ENCODE measurements around the gene CRYL1. TPM values are rescaled to one million over a fixed set of nuclear protein-coding genes. Genes with fewer than 3 reads are reported as not detected.

The CRYL1 gene
- total RNA-seq, 6 donors from 2014 or later: 22.2 to 38.9 (median 28.7) TPM

DNA sequence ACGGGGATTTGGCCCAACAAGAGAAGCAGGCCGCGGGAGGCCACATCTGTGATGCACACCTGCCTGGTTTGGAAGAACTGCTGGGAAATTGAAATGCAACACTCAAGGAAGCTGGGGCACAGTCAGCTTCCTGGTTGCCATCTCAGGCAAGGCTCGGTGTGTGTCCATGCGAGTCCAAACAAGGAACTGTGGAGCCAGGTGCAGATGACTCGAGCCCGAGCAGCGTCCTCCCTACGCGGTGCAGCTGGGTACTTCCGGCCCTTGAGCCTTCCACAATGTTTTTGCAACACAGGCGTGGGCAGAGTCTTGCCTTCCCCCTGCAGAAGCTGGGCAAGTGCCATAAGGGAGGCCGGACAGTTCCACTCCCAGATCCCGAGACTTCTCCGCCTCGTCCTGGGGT lies 94.6 kb downstream of the CRYL1 start:
- Histone ChIP-seq H3K9me3 (no peaks in the 10 kb centered on the region), H3K27me3 (no peaks in the 10 kb centered on the region), H3K4me3 (no peak overlapping the region), H3K4me1 (no peaks in the 10 kb centered on the region), H3K27ac (no peak overlapping the region), H3K36me3 (peaks cover 0 to 8% (median 3%) of the 10 kb centered on the region in 4 donors)
- TF ChIP-seq POLR2A (IDR thresholded peaks at IDR 0.05): no peak
- TF ChIP-seq, protein P1, sequence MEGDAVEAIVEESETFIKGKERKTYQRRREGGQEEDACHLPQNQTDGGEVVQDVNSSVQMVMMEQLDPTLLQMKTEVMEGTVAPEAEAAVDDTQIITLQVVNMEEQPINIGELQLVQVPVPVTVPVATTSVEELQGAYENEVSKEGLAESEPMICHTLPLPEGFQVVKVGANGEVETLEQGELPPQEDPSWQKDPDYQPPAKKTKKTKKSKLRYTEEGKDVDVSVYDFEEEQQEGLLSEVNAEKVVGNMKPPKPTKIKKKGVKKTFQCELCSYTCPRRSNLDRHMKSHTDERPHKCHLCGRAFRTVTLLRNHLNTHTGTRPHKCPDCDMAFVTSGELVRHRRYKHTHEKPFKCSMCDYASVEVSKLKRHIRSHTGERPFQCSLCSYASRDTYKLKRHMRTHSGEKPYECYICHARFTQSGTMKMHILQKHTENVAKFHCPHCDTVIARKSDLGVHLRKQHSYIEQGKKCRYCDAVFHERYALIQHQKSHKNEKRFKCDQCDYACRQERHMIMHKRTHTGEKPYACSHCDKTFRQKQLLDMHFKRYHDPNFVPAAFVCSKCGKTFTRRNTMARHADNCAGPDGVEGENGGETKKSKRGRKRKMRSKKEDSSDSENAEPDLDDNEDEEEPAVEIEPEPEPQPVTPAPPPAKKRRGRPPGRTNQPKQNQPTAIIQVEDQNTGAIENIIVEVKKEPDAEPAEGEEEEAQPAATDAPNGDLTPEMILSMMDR (IDR thresholded peaks at IDR 0.05): no peak
- TF ChIP-seq POLR2AphosphoS5 (IDR thresholded peaks at IDR 0.05): no peak
- TF ChIP-seq EP300 (IDR thresholded peaks at IDR 0.05): no peak
- no peak for DNase-seq
- WGBS, 2 donors: 86 to 90% methylated on average over 14 to 16 of the region's 16 CpGs
- no peak for ATAC-seq (ENCODE audit: low FRiP score in 2 of 2)

DNA sequence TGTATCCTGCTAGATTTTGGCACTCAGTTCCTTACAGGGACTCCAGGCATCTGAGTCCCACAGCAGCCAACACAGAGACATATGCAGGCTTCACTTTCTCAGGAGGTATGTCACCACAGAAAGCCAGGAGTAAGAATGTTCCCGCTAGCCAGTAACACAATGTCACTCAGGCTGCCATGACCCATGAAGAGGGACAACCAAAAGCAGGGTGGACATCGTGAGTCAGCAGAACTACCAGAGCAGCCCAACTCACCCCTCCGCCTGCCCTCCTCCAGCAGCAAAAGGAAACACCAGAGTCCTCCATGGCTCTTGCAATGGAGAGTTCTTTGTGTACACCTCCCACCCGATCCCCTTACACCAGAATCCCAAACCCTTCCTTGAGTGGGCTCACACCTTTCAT lies 95.4 kb downstream of the CRYL1 start:
- TF ChIP-seq, protein P1 (IDR thresholded peaks at IDR 0.05): no peak
- TF ChIP-seq POLR2AphosphoS5 (IDR thresholded peaks at IDR 0.05) (no peak), POLR2A (IDR thresholded peaks at IDR 0.05) (no peak), EP300 (IDR thresholded peaks at IDR 0.05) (no peak)

DNA sequence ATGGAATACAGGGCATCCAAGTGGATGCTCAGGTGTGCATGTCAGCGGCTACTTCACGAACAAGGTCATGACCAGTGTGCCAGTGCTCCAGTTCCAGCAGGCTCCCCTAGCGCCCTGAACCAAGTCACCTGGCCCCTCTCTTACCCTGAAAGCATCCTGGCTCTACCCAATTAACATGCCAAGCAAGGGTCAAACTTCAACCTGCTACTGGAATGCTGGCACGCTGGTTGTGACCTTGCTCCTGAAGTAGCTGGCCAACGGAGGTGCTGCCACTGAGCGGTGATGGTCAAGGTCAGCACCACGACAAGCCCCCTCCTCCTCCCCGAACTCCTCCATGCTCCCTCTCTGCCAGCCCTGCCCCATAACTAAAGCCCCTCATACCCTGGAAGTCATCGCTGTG lies 96.0 kb downstream of the CRYL1 start:
- no peak for ATAC-seq (ENCODE audit: low FRiP score in 2 of 2)
- no peaks in the 10 kb centered on the region for H3K4me1 ChIP-seq
- WGBS, 2 donors: 90 to 95% methylated on average over 7 to 9 of the region's 9 CpGs
- no peak overlapping the region for H3K4me3 ChIP-seq
- DNase-seq: no peak
- no peak overlapping the region for H3K27ac ChIP-seq
- H3K36me3 ChIP-seq: peaks cover 0 to 11% (median 3%) of the 10 kb centered on the region in 4 donors
- no peaks in the 10 kb centered on the region for H3K9me3 ChIP-seq
- TF ChIP-seq, protein P1 (IDR thresholded peaks at IDR 0.05): no peak
- TF ChIP-seq POLR2AphosphoS5 (IDR thresholded peaks at IDR 0.05) (no peak), POLR2A (IDR thresholded peaks at IDR 0.05) (no peak), EP300 (IDR thresholded peaks at IDR 0.05) (no peak)
- H3K27me3 ChIP-seq: no peaks in the 10 kb centered on the region

More for the DNA sequence above, 95.4 kb downstream of the CRYL1 start:
- no peaks in the 10 kb centered on the region for H3K27me3 ChIP-seq
- H3K9me3 ChIP-seq: no peaks in the 10 kb centered on the region
- no peak overlapping the region for H3K27ac ChIP-seq
- WGBS, 2 donors: 93 to 97% methylated on average over 4 of the region's 4 CpGs
- DNase-seq (no peak), ATAC-seq (ENCODE audit: low FRiP score in 2 of 2) (no peak)
- peaks cover 0 to 8% (median 3%) of the 10 kb centered on the region in 4 donors for H3K36me3 ChIP-seq
- no peak overlapping the region for H3K4me3 ChIP-seq
- no peaks in the 10 kb centered on the region for H3K4me1 ChIP-seq

DNA sequence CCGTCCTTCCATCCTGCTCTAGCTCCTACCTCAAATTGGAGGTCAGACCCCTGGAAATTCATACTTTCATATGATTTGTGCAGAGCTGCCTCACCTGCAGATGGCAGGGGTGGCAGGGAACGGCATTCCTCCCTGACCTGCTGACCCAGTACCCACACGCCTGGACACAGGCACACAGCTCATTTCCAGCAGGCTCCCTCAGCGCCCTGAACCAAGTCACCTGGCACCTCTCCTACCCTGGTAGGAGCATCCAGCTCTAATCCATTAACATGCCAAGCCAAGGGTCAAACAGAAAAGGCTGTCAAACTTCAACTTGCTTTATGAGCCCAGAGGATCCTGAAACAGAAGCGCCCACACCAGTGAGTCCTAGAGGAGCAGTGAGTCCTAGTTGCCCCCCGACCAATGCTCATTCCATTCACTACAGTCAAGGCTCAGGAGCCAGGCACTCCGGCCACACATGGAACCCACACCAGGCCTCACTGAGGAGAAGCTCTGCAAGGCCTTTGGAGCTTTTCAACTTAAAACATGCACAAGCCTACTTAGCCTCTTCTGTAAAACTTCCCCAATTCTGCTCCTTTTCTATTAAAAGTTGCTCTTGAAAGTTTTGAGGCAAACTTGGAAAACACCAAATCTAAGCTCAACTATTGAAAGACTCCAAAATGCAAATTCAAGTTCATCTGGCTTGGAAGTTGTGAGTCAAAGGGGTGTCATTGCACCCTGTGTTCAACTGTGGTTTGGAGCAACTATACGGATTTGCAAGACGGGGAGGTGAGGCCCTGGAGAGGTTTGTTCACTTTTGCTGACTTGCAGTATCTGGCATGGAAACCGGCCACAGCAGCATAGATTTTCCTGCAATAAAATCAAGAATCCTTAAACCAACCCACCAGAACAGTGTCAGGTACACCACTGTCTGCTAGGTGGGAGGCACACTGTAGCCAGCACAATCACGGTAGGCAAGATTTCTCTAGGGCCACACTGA lies 96.7 kb downstream of the CRYL1 start:
- Histone ChIP-seq H3K4me3 (no peak overlapping the region), H3K27ac (no peak overlapping the region), H3K4me1 (no peaks in the 10 kb centered on the region), H3K9me3 (no peaks in the 10 kb centered on the region), H3K36me3 (peaks cover 0 to 11% (median 5%) of the 10 kb centered on the region in 4 donors), H3K27me3 (no peaks in the 10 kb centered on the region)
- DNase-seq (no peak), ATAC-seq (ENCODE audit: low FRiP score in 2 of 2) (no peak)
- WGBS, 2 donors: 93 to 94% methylated on average over 10 to 11 of the region's 11 CpGs
- TF ChIP-seq, protein P1 (IDR thresholded peaks at IDR 0.05): no peak
- no peak for TF ChIP-seq EP300 (IDR thresholded peaks at IDR 0.05)
- TF ChIP-seq POLR2A (IDR thresholded peaks at IDR 0.05): no peak
- no peak for TF ChIP-seq POLR2AphosphoS5 (IDR thresholded peaks at IDR 0.05)
